Measurements from ENCODE around the gene ATXN10. TPM values are rescaled to one million over a fixed set of nuclear protein-coding genes. Genes with fewer than 3 reads are reported as not detected.
A peak's percentile ranks its signal among the peaks of the same experiment; 100 is the strongest.
"Not testable (repeated sequence)": the region's sequence is repeated elsewhere in the genome, so short reads cannot be mapped to it uniquely, and the experiment has no call there.

ATXN10 gene
- total RNA-seq, 2 donors from 2014 or later: 74.0 to 97.0 TPM

GRCh38 chr22:45649809-45650208 lies 21.8 kb upstream of the ATXN10 start:
- Mint-ChIP-seq H3K36me3 (no peaks in the 10 kb centered on the region), H3K27ac (no peak overlapping the region), H3K9me3 (no peaks in the 10 kb centered on the region), H3K27me3 (peaks cover 18 to 19% of the 10 kb centered on the region in 2 donors), H3K4me1 (ENCODE audit: low read depth in 2 of 2) (peaks cover 13 to 25% of the 10 kb centered on the region in 2 donors), H3K4me3 (no peak overlapping the region)
- DNase-seq (ENCODE audit: low spot score) (no peak), ATAC-seq (no peak)

- H3K27me3 Mint-ChIP-seq: peaks cover 18 to 19% of the 10 kb centered on the region in 2 donors
Measured at GRCh38 chr22:45650721-45651120, 20.9 kb upstream of the ATXN10 start.

GRCh38 chr22:45651931-45652528 lies 19.6 kb upstream of the ATXN10 start:
- Mint-ChIP-seq H3K4me1 (ENCODE audit: low read depth in 2 of 2) (peaks cover 5 to 18% of the 10 kb centered on the region in 2 donors), H3K36me3 (no peaks in the 10 kb centered on the region), H3K27me3 (peaks cover 19 to 20% of the 10 kb centered on the region in 2 donors), H3K4me3 (no peak overlapping the region), H3K27ac (no peak overlapping the region), H3K9me3 (no peaks in the 10 kb centered on the region)
- DNase-seq (ENCODE audit: low spot score) (no peak), ATAC-seq (no peak)

More at GRCh38 chr22:45650721-45651120, 20.9 kb upstream of the ATXN10 start:
- peaks cover 12 to 24% of the 10 kb centered on the region in 2 donors for H3K4me1 Mint-ChIP-seq (ENCODE audit: low read depth in 2 of 2)
- DNase-seq (ENCODE audit: low spot score): no peak
- H3K27ac Mint-ChIP-seq: no peak overlapping the region
- no peak for ATAC-seq
- H3K9me3 Mint-ChIP-seq: no peaks in the 10 kb centered on the region
- H3K4me3 Mint-ChIP-seq: no peak overlapping the region
- H3K36me3 Mint-ChIP-seq: no peaks in the 10 kb centered on the region

GRCh38 chr22:45656577-45656976 lies 15.1 kb upstream of the ATXN10 start:
- DNase-seq (ENCODE audit: low spot score): no peak
- no peak overlapping the region for H3K4me3 Mint-ChIP-seq
- ATAC-seq: no peak
- H3K27me3 Mint-ChIP-seq: peaks cover 12 to 19% of the 10 kb centered on the region in 2 donors
- no peaks in the 10 kb centered on the region for H3K9me3 Mint-ChIP-seq
- H3K4me1 Mint-ChIP-seq (ENCODE audit: low read depth in 2 of 2): no peaks in the 10 kb centered on the region
- no peaks in the 10 kb centered on the region for H3K36me3 Mint-ChIP-seq
- H3K27ac Mint-ChIP-seq: no peak overlapping the region

GRCh38 chr22:45657701-45658100 lies 13.9 kb upstream of the ATXN10 start:
- no peaks in the 10 kb centered on the region for H3K4me1 Mint-ChIP-seq (ENCODE audit: low read depth in 2 of 2)
- no peaks in the 10 kb centered on the region for H3K36me3 Mint-ChIP-seq
- no peak for DNase-seq (ENCODE audit: low spot score)
- H3K27ac Mint-ChIP-seq: no peak overlapping the region
- H3K9me3 Mint-ChIP-seq: no peaks in the 10 kb centered on the region
- H3K4me3 Mint-ChIP-seq: no peak overlapping the region
- peaks cover 12 to 21% of the 10 kb centered on the region in 2 donors for H3K27me3 Mint-ChIP-seq
- ATAC-seq: no peak

- H3K4me1 Mint-ChIP-seq (ENCODE audit: low read depth in 2 of 2): no peaks in the 10 kb centered on the region
- DNase-seq (ENCODE audit: low spot score) (no peak), ATAC-seq (no peak)
- no peak overlapping the region for H3K27ac Mint-ChIP-seq
- no peaks in the 10 kb centered on the region for H3K36me3 Mint-ChIP-seq
- H3K27me3 Mint-ChIP-seq: peaks cover 13 to 30% of the 10 kb centered on the region in 2 donors
- H3K9me3 Mint-ChIP-seq: no peaks in the 10 kb centered on the region
- no peak overlapping the region for H3K4me3 Mint-ChIP-seq
Measured at GRCh38 chr22:45664136-45664646, 7.4 kb upstream of the ATXN10 start.

- Mint-ChIP-seq H3K4me1 (ENCODE audit: low read depth in 2 of 2) (peaks cover 2% of the 10 kb centered on the region in 2 donors), H3K4me3 (no peak overlapping the region), H3K9me3 (no peaks in the 10 kb centered on the region), H3K27me3 (peaks cover 7 to 20% of the 10 kb centered on the region in 2 donors), H3K36me3 (no peaks in the 10 kb centered on the region), H3K27ac (no peak overlapping the region)
- ATAC-seq (no peak), DNase-seq (ENCODE audit: low spot score) (no peak)
Measured at GRCh38 chr22:45667486-45667885, 4.1 kb upstream of the ATXN10 start.

- not testable (repeated sequence) for H3K27ac Mint-ChIP-seq; DNase-seq (ENCODE audit: low spot score); H3K9me3 Mint-ChIP-seq; H3K4me3 Mint-ChIP-seq; ATAC-seq; H3K27me3 Mint-ChIP-seq; H3K36me3 Mint-ChIP-seq
- H3K4me1 Mint-ChIP-seq (ENCODE audit: low read depth in 2 of 2): peaks cover 26% of the 10 kb centered on the region in 2 donors
Measured at GRCh38 chr22:45670363-45670762, 1.3 kb upstream of the ATXN10 start.

GRCh38 chr22:45670981-45671782 lies 452 bp upstream of the ATXN10 start:
- Mint-ChIP-seq H3K27me3 (peaks cover 4 to 7% of the 10 kb centered on the region in 2 donors), H3K9me3 (no peaks in the 10 kb centered on the region), H3K36me3 (no peaks in the 10 kb centered on the region), H3K4me1 (ENCODE audit: low read depth in 2 of 2) (peaks cover 26 to 28% of the 10 kb centered on the region in 2 donors), H3K27ac (peak overlapping the region; percentile 54 to 76), H3K4me3 (peak overlapping the region; percentile 84)
- DNase-seq (ENCODE audit: low spot score) (no peak), ATAC-seq (peak in 1 of 2 donors; percentile 1)

- no peak for DNase-seq (ENCODE audit: low spot score)
- peak; percentile 3 to 32 for ATAC-seq
- Mint-ChIP-seq H3K9me3 (no peaks in the 10 kb centered on the region), H3K27ac (peak overlapping the region; percentile 54 to 76), H3K4me3 (peak overlapping the region; percentile 92), H3K27me3 (no peaks in the 10 kb centered on the region), H3K4me1 (ENCODE audit: low read depth in 2 of 2) (peaks cover 30 to 35% of the 10 kb centered on the region in 2 donors), H3K36me3 (no peaks in the 10 kb centered on the region)
Measured at GRCh38 chr22:45672564-45673481, 1.2 kb downstream of the ATXN10 start.

- H3K36me3 Mint-ChIP-seq: no peaks in the 10 kb centered on the region
- no peak for DNase-seq (ENCODE audit: low spot score)
- no peak for ATAC-seq
- H3K4me3 Mint-ChIP-seq: peak overlapping the region; percentile 92
- H3K27me3 Mint-ChIP-seq: no peaks in the 10 kb centered on the region
- peak overlapping the region; percentile 54 to 76 for H3K27ac Mint-ChIP-seq
- H3K9me3 Mint-ChIP-seq: no peaks in the 10 kb centered on the region
- H3K4me1 Mint-ChIP-seq (ENCODE audit: low read depth in 2 of 2): peaks cover 30 to 36% of the 10 kb centered on the region in 2 donors
Measured at GRCh38 chr22:45673482-45674175, 2.0 kb downstream of the ATXN10 start.

GRCh38 chr22:45676024-45676423 lies 4.4 kb downstream of the ATXN10 start:
- Mint-ChIP-seq H3K9me3 (no peaks in the 10 kb centered on the region), H3K27me3 (no peaks in the 10 kb centered on the region), H3K4me3 (no peak overlapping the region), H3K4me1 (ENCODE audit: low read depth in 2 of 2) (peaks cover 36 to 39% of the 10 kb centered on the region in 2 donors), H3K27ac (no peak overlapping the region), H3K36me3 (no peaks in the 10 kb centered on the region)
- ATAC-seq: no peak
- DNase-seq (ENCODE audit: low spot score): no peak

GRCh38 chr22:45677063-45677462 lies 5.4 kb downstream of the ATXN10 start:
- no peaks in the 10 kb centered on the region for H3K36me3 Mint-ChIP-seq
- H3K4me1 Mint-ChIP-seq (ENCODE audit: low read depth in 2 of 2): peaks cover 36 to 39% of the 10 kb centered on the region in 2 donors
- H3K4me3 Mint-ChIP-seq: no peak overlapping the region
- no peaks in the 10 kb centered on the region for H3K9me3 Mint-ChIP-seq
- no peaks in the 10 kb centered on the region for H3K27me3 Mint-ChIP-seq
- ATAC-seq: no peak
- no peak overlapping the region for H3K27ac Mint-ChIP-seq
- DNase-seq (ENCODE audit: low spot score): no peak

All from natural killer cell treated with Interleukin-12 subunit alpha and Interleukin-12 subunit beta and Interleukin-15 and Interleukin-18, amount 100 ng/mL, for 72 hours (primary cell).